Uterus (tissue), 2 donors: ENCODE results near the gene DIP2B.

Source experiments
- CTCF ChIP-seq, 4 experiments: fragments of 200-600 bp in 2 of 4; fragments of 450-650 bp in 2 of 4; sonication (generic) in 2 of 4; IDR thresholded peaks; one replicate each; pipeline ENCODE4 v1.5.1; 2016 to 2019; ENCODE audit warnings: antibody characterized with exemption in 4 of 4, mild to moderate bottlenecking in 2 of 4, moderate library complexity in 1 of 4
- POLR2A ChIP-seq, 2 donors: fragments of 450-650 bp; IDR thresholded peaks; one replicate each; pipeline ENCODE4 v1.6.1; 2016; ENCODE audit warnings: antibody characterized with exemption in 2 of 2, mild to moderate bottlenecking in 1 of 2, moderate library complexity in 1 of 2

DNA sequence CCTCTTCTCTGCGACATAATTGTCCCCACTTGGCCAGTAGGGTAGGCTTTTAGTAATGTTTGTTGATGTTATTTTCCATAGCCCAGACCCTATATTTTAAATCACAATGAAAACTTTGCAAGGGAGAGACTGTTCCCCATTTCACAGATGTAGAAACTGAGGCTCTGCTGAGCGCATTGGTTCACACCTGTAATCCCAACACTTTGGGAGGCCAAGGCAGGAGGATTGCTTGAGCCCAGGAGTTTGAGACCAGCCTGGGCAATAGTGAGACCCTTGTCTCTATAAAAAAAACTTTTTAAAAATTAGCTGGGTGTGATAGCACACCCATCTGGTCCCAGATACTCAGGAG lies 114.8 kb downstream of the DIP2B start:
- TF ChIP-seq CTCF (IDR thresholded peaks at IDR 0.05) (no peak), POLR2A (IDR thresholded peaks at IDR 0.05) (no peak)
